HFF-Myc (cell line): ENCODE results near the gene GRIA4.

ENCODE experiments used
- DNase-seq: peaks from one replicate; pipeline ENCODE4 v3.0.0-alpha.2; 2011; ENCODE audit warnings: low read depth; ENCODE audit errors: extremely low read depth
- H3K4me3 ChIP-seq: replicated peaks from 2 replicates; pipeline ENCODE4 v1.5.1; 2011; ENCODE audit warnings: low read depth, mild to moderate bottlenecking, control low read depth, low read length
- CTCF ChIP-seq: IDR thresholded peaks from 2 replicates; pipeline ENCODE4 v1.5.1; 2012; ENCODE audit warnings: mild to moderate bottlenecking, low read depth, low read length, control low read depth; ENCODE audit errors: missing control alignments

GRIA4 gene

GRCh38 chr11:106022795-106023275 is 413.0 kb downstream of the GRIA4 start:
- no peak for DNase-seq
- TF ChIP-seq CTCF: no peak
- peak overlapping the region; percentile 89 for H3K4me3 ChIP-seq

GRCh38 chr11:106030609-106031008 is 420.7 kb downstream of the GRIA4 start:
- no peak overlapping the region for H3K4me3 ChIP-seq
- DNase-seq: no peak
- no peak for TF ChIP-seq CTCF

GRCh38 chr11:106031202-106031810 is 421.4 kb downstream of the GRIA4 start:
- TF ChIP-seq CTCF: no peak
- H3K4me3 ChIP-seq: no peak overlapping the region
- no peak for DNase-seq
